GM12878 (cell line): ENCODE data around the gene COL26A1. TPM values are rescaled to one million over a fixed set of nuclear protein-coding genes. Genes with fewer than 3 reads are reported as not detected.

Source experiments
- ATAC-seq: fragments of 200-7000 bp; cut with Tn5 transposase; 3 replicates; pipeline ENCODE4 v1.9.1; 2020; ENCODE audit warnings: mild to moderate bottlenecking, moderate library complexity
- BruUV-seq: library from RNA; stranded (reverse); fragments of 400-500 nt; replicated peaks from 2 replicates; lab custom pipeline; 2021; lab: Mats Ljungman, UMichigan
- CTCF ChIA-PET: fragments of 300-600 bp; sonication (Branson Sonifier 250); formaldehyde crosslinking; extraction: SDS; loops from one replicate; lab custom pipeline; 2021; ENCODE audit warnings: inconsistent platforms; lab: Yijun Ruan, JAX
- POLR2A ChIA-PET: fragments of 350-600 bp; formaldehyde crosslinking; extraction: SDS; loops from one replicate; lab custom pipeline; 2021; ENCODE audit warnings: inconsistent platforms; lab: Charles Lee
- RAD21 ChIA-PET: fragments of 300-600 bp; sonication (Branson Sonifier 250); formaldehyde crosslinking; loops from one replicate; lab custom pipeline; 2023; ENCODE audit warnings: antibody characterized with exemption; ENCODE audit not compliant: unreplicated experiment; lab: Charles Lee
- SMC1A ChIA-PET: fragments of 300-600 bp; sonication (Branson Sonifier 250); formaldehyde crosslinking; loops from one replicate; lab custom pipeline; 2023; ENCODE audit not compliant: unreplicated experiment, uncharacterized antibody; lab: Charles Lee
- DNase-seq: peaks from one replicate; pipeline ENCODE4 v3.0.0-alpha.2; 2011; ENCODE audit warnings: low read depth, low spot score
- FAIRE-seq: peaks from 3 replicates; lab custom pipeline; 2011; peaks lifted over from hg19 to GRCh38; lab: Jason Lieb, UNC
- H2AFZ ChIP-seq: 2 replicates; pipeline ENCODE4 v1.6.0; 2011; ENCODE audit warnings: low read depth, low read length, control low read depth; ENCODE audit not compliant: control insufficient read depth
- H3K27ac ChIP-seq: 2 replicates; pipeline ENCODE4 v1.5.1; 2011; ENCODE audit warnings: control low read depth; ENCODE audit not compliant: control insufficient read depth, insufficient read depth
- H3K27me3 ChIP-seq, 2 experiments: replicated peaks in 1 of 2; 2 replicates each; pipeline versions ENCODE4 v1.6.0 to v1.6.1; 2011; ENCODE audit warnings: low read length in 1 of 2; ENCODE audit not compliant: control insufficient read depth in 2 of 2, insufficient read depth in 2 of 2
- H3K36me3 ChIP-seq, 2 experiments: 2 replicates each; pipeline ENCODE4 v1.5.1; 2011; ENCODE audit warnings: low read length in 1 of 2; ENCODE audit not compliant: control insufficient read depth in 2 of 2, insufficient read depth in 2 of 2
- H3K4me1 ChIP-seq: 2 replicates; pipeline ENCODE4 v1.6.1; 2011; ENCODE audit warnings: mild to moderate bottlenecking, low read length, moderate library complexity, mixed read lengths; ENCODE audit not compliant: control insufficient read depth, insufficient read depth
- H3K4me2 ChIP-seq: 2 replicates; pipeline ENCODE4 v1.6.0; 2011; ENCODE audit warnings: control low read depth; ENCODE audit not compliant: control insufficient read depth, insufficient read depth
- H3K4me3 ChIP-seq: fragments of 200-600 bp; sonication (generic); 2 replicates; pipeline ENCODE4 v1.5.1; 2016
- H3K79me2 ChIP-seq: 2 replicates; pipeline ENCODE4 v1.6.0; 2011; ENCODE audit warnings: low read length; ENCODE audit not compliant: control insufficient read depth, insufficient read depth
- H3K9ac ChIP-seq: 2 replicates; pipeline ENCODE4 v1.8.0; 2011; ENCODE audit warnings: low read length, control low read depth, mixed read lengths; ENCODE audit not compliant: control insufficient read depth, insufficient read depth
- H3K9me3 ChIP-seq: replicated peaks from 3 replicates; pipeline ENCODE4 v1.5.1; 2011; ENCODE audit warnings: mild to moderate bottlenecking, low read length; ENCODE audit not compliant: control insufficient read depth, insufficient read depth
- H4K20me1 ChIP-seq: 2 replicates; pipeline ENCODE4 v1.6.0; 2011; ENCODE audit not compliant: control insufficient read depth, insufficient read depth
- CHD1 ChIP-seq: IDR thresholded peaks from 2 replicates; pipeline ENCODE4 v1.6.1; 2012; ENCODE audit warnings: low read depth, low read length, improper control_type of control experiment
- E4F1 ChIP-seq: fragments of 450-650 bp; IDR thresholded peaks from 2 replicates; pipeline ENCODE4 v1.6.1; 2018; ENCODE audit warnings: borderline replicate concordance, mild to moderate bottlenecking; ENCODE audit not compliant: partially characterized antibody
- LARP7 ChIP-seq: fragments of 450-650 bp; IDR thresholded peaks from 2 replicates; pipeline ENCODE4 v1.6.1; 2017; ENCODE audit warnings: mild to moderate bottlenecking
- NR2C1 ChIP-seq: fragments of 450-650 bp; IDR thresholded peaks from 2 replicates; pipeline ENCODE4 v1.6.1; 2017; ENCODE audit warnings: antibody characterized with exemption, mild to moderate bottlenecking, moderate library complexity
- PKNOX1 ChIP-seq: fragments of 450-650 bp; IDR thresholded peaks from 2 replicates; pipeline ENCODE4 v1.6.1; 2016; ENCODE audit warnings: mild to moderate bottlenecking
- SREBF1 ChIP-seq: IDR thresholded peaks from 2 replicates; pipeline ENCODE4 v1.6.1; 2012; ENCODE audit warnings: mild to moderate bottlenecking, low read length
- ZNF207 ChIP-seq: fragments of 450-650 bp; IDR thresholded peaks from 2 replicates; pipeline ENCODE4 v1.6.1; 2014; ENCODE audit warnings: antibody characterized with exemption, mild to moderate bottlenecking, borderline replicate concordance
- WGBS: methylation state at CpG from one replicate; pipeline ENCODE4 v1.1.6; 2016; ENCODE audit warnings: low lambda C conversion rate; ENCODE audit not compliant: insufficient replicate concordance, insufficient coverage; ENCODE audit errors: missing lambda C conversion rate; 5-methylcytosine and 5-hydroxymethylcytosine counted together
- in situ Hi-C: fragments of 300-500 bp; cut with MboI; formaldehyde crosslinking; loops from 9 replicates; pipeline ENCODE4 v1.14.3; 2018; ENCODE audit warnings: mixed read lengths
- intact Hi-C: fragments of 100-400 bp; cut with micrococcal nuclease; formaldehyde crosslinking; loops from one replicate; pipeline ENCODE4 v1.14.2; 2022; ENCODE audit not compliant: unreplicated experiment
- polyA plus RNA-seq, 11 experiments: library from polyadenylated mRNA; depleted of rRNA in 4 of 11; unstranded in 6 of 11; stranded (reverse) in 5 of 11; fragments of >200 nt; fragmentation: Nextera tagmentation in 4 of 11; fragmentation: Illumina TruSeq in 1 of 11; extraction: Ambion mirVana in 4 of 11; extraction: Trizol in 1 of 11; gene quantifications; 1 replicate in 1 of 11; 2 replicates in 10 of 11; pipeline versions ENCODE4 v1.2.1 to v1.2.3, GENCODE V29; 2011 to 2016; ENCODE audit warnings: inconsistent platforms in 2 of 11, missing spikeins in 2 of 11, low read depth in 1 of 11
- total RNA-seq, 4 experiments: library from RNA; depleted of rRNA in 3 of 4; stranded (reverse); fragments of >200 nt in 3 of 4; fragmentation: Illumina TruSeq in 1 of 4; extraction: Trizol in 1 of 4; gene quantifications; 2 replicates each; pipeline versions ENCODE4 v1.2.1 to v1.2.3, GENCODE V29; 2013 to 2021
- TF ChIP-seq, protein P1 (sequence below): fragments of 450-650 bp; IDR thresholded peaks from 2 replicates; pipeline ENCODE4 v1.6.1; 2018; ENCODE audit warnings: mild to moderate bottlenecking, low read depth, moderate library complexity; ENCODE audit not compliant: partially characterized antibody
- TF ChIP-seq, protein P2 (sequence below): fragments of 450-650 bp; IDR thresholded peaks from 2 replicates; pipeline ENCODE4 v1.6.1; 2017; ENCODE audit warnings: mild to moderate bottlenecking

The COL26A1 gene
- total and polyA plus RNA-seq, 10 of the 15 experiments (the other 5 are each of a cell fraction or from before 2014, with no cell fraction given): 0.08 TPM; not detected in 9

DNA sequence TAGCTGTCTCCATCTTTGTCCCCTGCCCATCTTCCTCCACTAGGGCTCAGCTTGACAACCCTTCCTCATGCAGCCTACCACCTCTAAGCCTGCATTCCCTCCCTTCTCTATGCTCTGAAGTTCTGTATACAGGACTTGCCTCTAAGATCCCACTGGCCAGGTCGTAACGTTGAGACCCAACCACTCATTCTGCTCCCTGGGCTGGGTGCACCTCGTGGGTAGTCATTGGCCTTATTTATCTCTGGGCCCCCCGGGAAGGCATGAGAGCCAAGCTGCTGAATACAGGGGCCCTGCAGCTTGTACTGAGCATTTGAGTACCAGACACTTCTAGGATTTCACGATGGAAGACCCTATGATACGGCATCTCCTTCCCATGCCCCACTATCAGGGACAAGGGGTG lies 235.3 kb downstream of the COL26A1 start:
- intact Hi-C loops (no loop called here), in situ Hi-C loops (no loop called here)
- Histone ChIP-seq H3K4me1 (no peaks in the 10 kb centered on the region), H3K36me3 (no peaks in the 10 kb centered on the region), H3K27ac (no peak overlapping the region), H3K4me2 (no peak overlapping the region), H3K4me3 (no peak overlapping the region), H4K20me1 (no peaks in the 10 kb centered on the region), H3K9ac (no peak overlapping the region), H3K9me3 (no peaks in the 10 kb centered on the region), H3K79me2 (no peaks in the 10 kb centered on the region), H3K27me3 (no peaks in the 10 kb centered on the region), H2AFZ (no peak overlapping the region)
- DNase-seq (no peak), ATAC-seq (no peak), FAIRE-seq (no peak)
- CTCF ChIA-PET: no interaction called here
- SMC1A ChIA-PET: interaction anchor here (1.1 kb wide), 1 partner anchor 57 kb away, joined by 3 read pairs; no protein-coding TSS in a partner anchor
- BruUV-seq: no TSS peak
- RAD21 ChIA-PET: no interaction called here
- POLR2A ChIA-PET: no interaction called here
- TF ChIP-seq PKNOX1 (no peak), CHD1 (no peak), ZNF207 (no peak), NR2C1 (no peak), SREBF1 (no peak), E4F1 (no peak), LARP7 (no peak)
- TF ChIP-seq, protein P1, sequence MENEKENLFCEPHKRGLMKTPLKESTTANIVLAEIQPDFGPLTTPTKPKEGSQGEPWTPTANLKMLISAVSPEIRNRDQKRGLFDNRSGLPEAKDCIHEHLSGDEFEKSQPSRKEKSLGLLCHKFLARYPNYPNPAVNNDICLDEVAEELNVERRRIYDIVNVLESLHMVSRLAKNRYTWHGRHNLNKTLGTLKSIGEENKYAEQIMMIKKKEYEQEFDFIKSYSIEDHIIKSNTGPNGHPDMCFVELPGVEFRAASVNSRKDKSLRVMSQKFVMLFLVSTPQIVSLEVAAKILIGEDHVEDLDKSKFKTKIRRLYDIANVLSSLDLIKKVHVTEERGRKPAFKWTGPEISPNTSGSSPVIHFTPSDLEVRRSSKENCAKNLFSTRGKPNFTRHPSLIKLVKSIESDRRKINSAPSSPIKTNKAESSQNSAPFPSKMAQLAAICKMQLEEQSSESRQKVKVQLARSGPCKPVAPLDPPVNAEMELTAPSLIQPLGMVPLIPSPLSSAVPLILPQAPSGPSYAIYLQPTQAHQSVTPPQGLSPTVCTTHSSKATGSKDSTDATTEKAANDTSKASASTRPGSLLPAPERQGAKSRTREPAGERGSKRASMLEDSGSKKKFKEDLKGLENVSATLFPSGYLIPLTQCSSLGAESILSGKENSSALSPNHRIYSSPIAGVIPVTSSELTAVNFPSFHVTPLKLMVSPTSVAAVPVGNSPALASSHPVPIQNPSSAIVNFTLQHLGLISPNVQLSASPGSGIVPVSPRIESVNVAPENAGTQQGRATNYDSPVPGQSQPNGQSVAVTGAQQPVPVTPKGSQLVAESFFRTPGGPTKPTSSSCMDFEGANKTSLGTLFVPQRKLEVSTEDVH: no peak
- TF ChIP-seq, protein P2, sequence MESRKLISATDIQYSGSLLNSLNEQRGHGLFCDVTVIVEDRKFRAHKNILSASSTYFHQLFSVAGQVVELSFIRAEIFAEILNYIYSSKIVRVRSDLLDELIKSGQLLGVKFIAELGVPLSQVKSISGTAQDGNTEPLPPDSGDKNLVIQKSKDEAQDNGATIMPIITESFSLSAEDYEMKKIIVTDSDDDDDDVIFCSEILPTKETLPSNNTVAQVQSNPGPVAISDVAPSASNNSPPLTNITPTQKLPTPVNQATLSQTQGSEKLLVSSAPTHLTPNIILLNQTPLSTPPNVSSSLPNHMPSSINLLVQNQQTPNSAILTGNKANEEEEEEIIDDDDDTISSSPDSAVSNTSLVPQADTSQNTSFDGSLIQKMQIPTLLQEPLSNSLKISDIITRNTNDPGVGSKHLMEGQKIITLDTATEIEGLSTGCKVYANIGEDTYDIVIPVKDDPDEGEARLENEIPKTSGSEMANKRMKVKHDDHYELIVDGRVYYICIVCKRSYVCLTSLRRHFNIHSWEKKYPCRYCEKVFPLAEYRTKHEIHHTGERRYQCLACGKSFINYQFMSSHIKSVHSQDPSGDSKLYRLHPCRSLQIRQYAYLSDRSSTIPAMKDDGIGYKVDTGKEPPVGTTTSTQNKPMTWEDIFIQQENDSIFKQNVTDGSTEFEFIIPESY: no peak
- 10% methylated on average over 6 of the region's 6 CpGs for WGBS
